HCT116 (cell line): Measurements from ENCODE around the gene COBLL1. TPM values are rescaled to one million over a fixed set of nuclear protein-coding genes. Genes with fewer than 3 reads are reported as not detected.

ENCODE experiments used
- ATAC-seq: fragments of 200-7000 bp; cut with Tn5 transposase; 2 replicates; pipeline ENCODE4 v1.9.1; 2020; ENCODE audit warnings: mild to moderate bottlenecking, moderate library complexity
- BruUV-seq: library from RNA; stranded (reverse); fragments of 400-500 nt; replicated peaks from 2 replicates; lab custom pipeline; 2021; lab: Mats Ljungman, UMichigan
- CTCF ChIA-PET: fragments of 300-600 bp; sonication (Branson Sonifier 250); formaldehyde crosslinking; loops from one replicate; lab custom pipeline; 2021; ENCODE audit warnings: antibody characterized with exemption; lab: Charles Lee
- POLR2A ChIA-PET: fragments of 300-600, 350-600 bp; sonication (Branson Sonifier 250); formaldehyde crosslinking; loops from one replicate; lab custom pipeline; 2021; ENCODE audit warnings: antibody characterized with exemption; lab: Charles Lee
- RAD21 ChIA-PET, 2 experiments: fragments of 300-600 bp; sonication (Branson Sonifier 250); formaldehyde crosslinking; loops; one replicate each; lab custom pipeline; 2023; ENCODE audit warnings: low total read pairs in 2 of 2; ENCODE audit not compliant: uncharacterized antibody in 2 of 2, unreplicated experiment in 2 of 2, low non-redundant PET in 1 of 2; lab: Charles Lee
- DNase-seq: peaks from one replicate; pipeline ENCODE4 v3.0.0-alpha.2; 2010; ENCODE audit warnings: low read depth, low spot score
- H2AFZ ChIP-seq: fragments of 200-600 bp; shearing (Covaris generic), sonication (generic); 2 replicates; pipeline ENCODE4 v1.6.1; 2017; ENCODE audit warnings: low read depth, mixed run types, mixed read lengths, antibody characterized with exemption, low read length; ENCODE audit not compliant: poor library complexity, severe bottlenecking
- H3K27ac ChIP-seq: 2 replicates; pipeline ENCODE4 v1.5.1; 2012; ENCODE audit warnings: low read depth, low read length
- H3K27me3 ChIP-seq: fragments of 200-600 bp; sonication (generic); 2 replicates; pipeline ENCODE4 v1.6.1; 2016; ENCODE audit warnings: mixed run types, low read length, mixed read lengths; ENCODE audit not compliant: insufficient read depth
- H3K36me3 ChIP-seq, 2 experiments: fragments of 200-500 bp in 1 of 2; fragments of 200-600 bp in 1 of 2; sonication (Bioruptor generic) in 1 of 2; sonication (generic) in 1 of 2; 2 replicates each; pipeline versions ENCODE4 v1.5.1 to v1.6.1; 2014 to 2016; ENCODE audit warnings: low read length in 2 of 2, inconsistent platforms in 1 of 2, mixed read lengths in 1 of 2, mixed run types in 1 of 2; ENCODE audit not compliant: insufficient read depth in 2 of 2, control insufficient read depth in 1 of 2
- H3K4me1 ChIP-seq, 2 experiments: fragments of 200-600 bp in 1 of 2; sonication (generic) in 1 of 2; 2 replicates each; pipeline versions ENCODE4 v1.5.1 to v1.6.1; 2012 to 2017; ENCODE audit warnings: low read length in 2 of 2, inconsistent platforms in 1 of 2, mild to moderate bottlenecking in 1 of 2, mixed read lengths in 1 of 2, mixed run types in 1 of 2, moderate library complexity in 1 of 2; ENCODE audit not compliant: insufficient read depth in 2 of 2, control insufficient read depth in 1 of 2
- H3K4me2 ChIP-seq: fragments of 200-600 bp; sonication (generic); 2 replicates; pipeline ENCODE4 v1.6.1; 2017; ENCODE audit warnings: mixed run types, low read length, mixed read lengths
- H3K4me3 ChIP-seq, 2 experiments: fragments of 200-600 bp in 1 of 2; sonication (generic) in 1 of 2; replicated peaks in 1 of 2; 2 replicates each; pipeline ENCODE4 v1.5.1; 2011 to 2016; ENCODE audit warnings: low read length in 2 of 2, control low read depth in 1 of 2, low read depth in 1 of 2, mild to moderate bottlenecking in 1 of 2, mixed read lengths in 1 of 2, mixed run types in 1 of 2
- H3K79me2 ChIP-seq: fragments of 200-600 bp; sonication (generic); 2 replicates; pipeline ENCODE4 v1.6.1; 2017; ENCODE audit warnings: mild to moderate bottlenecking, mixed run types, low read length, moderate library complexity, mixed read lengths; ENCODE audit not compliant: insufficient read depth
- H3K9ac ChIP-seq: fragments of 200-600 bp; sonication (generic); 2 replicates; pipeline ENCODE4 v1.6.1; 2016; ENCODE audit warnings: low read length, mixed read lengths
- H3K9me2 ChIP-seq: fragments of 200-600 bp; sonication (generic), shearing (Covaris generic); 2 replicates; pipeline ENCODE4 v1.6.1; 2017; ENCODE audit warnings: mixed run types, mild to moderate bottlenecking, moderate library complexity; ENCODE audit not compliant: insufficient read depth
- H3K9me3 ChIP-seq, 2 experiments: fragments of 200-500 bp in 1 of 2; fragments of 200-600 bp in 1 of 2; sonication (Bioruptor generic) in 1 of 2; sonication (generic) in 1 of 2; 2 replicates each; pipeline ENCODE4 v1.6.1; 2014 to 2017; ENCODE audit warnings: low read length in 2 of 2, mixed read lengths in 2 of 2, inconsistent platforms in 1 of 2, low read depth in 1 of 2, mild to moderate bottlenecking in 1 of 2, mixed run types in 1 of 2, moderate library complexity in 1 of 2; ENCODE audit not compliant: control insufficient read depth in 1 of 2, insufficient read depth in 1 of 2
- H4K20me1 ChIP-seq: fragments of 200-600 bp; sonication (generic), shearing (Covaris generic); 2 replicates; pipeline ENCODE4 v1.6.1; 2017; ENCODE audit warnings: mixed run types, mild to moderate bottlenecking, moderate library complexity; ENCODE audit not compliant: insufficient read depth
- CEBPB ChIP-seq: IDR thresholded peaks from 2 replicates; pipeline ENCODE4 v1.6.1; 2012; ENCODE audit warnings: low read depth
- CTCF ChIP-seq, 3 experiments: fragments of 200-600 bp in 1 of 3; sonication (generic) in 1 of 3; IDR thresholded peaks in 2 of 3; conservative IDR thresholded peaks in 1 of 3; 2 replicates each; pipeline ENCODE4 v1.5.1; 2012 to 2017; ENCODE audit warnings: low read depth in 2 of 3, low read length in 2 of 3, antibody characterized with exemption in 1 of 3, borderline replicate concordance in 1 of 3, control low read depth in 1 of 3, mild to moderate bottlenecking in 1 of 3, mixed read lengths in 1 of 3, mixed run types in 1 of 3, moderate library complexity in 1 of 3; ENCODE audit not compliant: insufficient read depth in 1 of 3
- EGR1 ChIP-seq: IDR thresholded peaks from 2 replicates; pipeline ENCODE4 v1.6.1; 2012; ENCODE audit warnings: low read depth
- ELF1 ChIP-seq: IDR thresholded peaks from 2 replicates; pipeline ENCODE4 v1.6.1; 2012; ENCODE audit warnings: low read depth, borderline replicate concordance
- JUND ChIP-seq: IDR thresholded peaks from 2 replicates; pipeline ENCODE4 v1.6.1; 2012
- RAD21 ChIP-seq: IDR thresholded peaks from 2 replicates; pipeline ENCODE4 v1.6.1; 2012; ENCODE audit warnings: low read depth, mild to moderate bottlenecking
- REST ChIP-seq: IDR thresholded peaks from 2 replicates; pipeline ENCODE4 v1.6.1; 2012; ENCODE audit warnings: low read depth
- ZNF274 ChIP-seq: fragments of 200-500 bp; sonication (Bioruptor generic); IDR thresholded peaks from 2 replicates; pipeline ENCODE4 v1.6.1; 2014; ENCODE audit warnings: mild to moderate bottlenecking, low read depth, low read length, inconsistent platforms
- intact Hi-C: fragments of 100-400 bp; cut with micrococcal nuclease; formaldehyde crosslinking; loops from 2 replicates; pipeline ENCODE4 v1.10.0; 2022
- total RNA-seq: library from RNA; stranded (reverse); gene quantifications from one replicate; pipeline ENCODE4 v1.2.1, GENCODE V29; 2021; ENCODE audit not compliant: unreplicated experiment
- TF ChIP-seq, protein P1 (sequence below): IDR thresholded peaks from 2 replicates; pipeline ENCODE4 v1.6.1; 2012

The COBLL1 gene
- total RNA-seq, 1 experiment from 2014 or later = 3.6 TPM

DNA sequence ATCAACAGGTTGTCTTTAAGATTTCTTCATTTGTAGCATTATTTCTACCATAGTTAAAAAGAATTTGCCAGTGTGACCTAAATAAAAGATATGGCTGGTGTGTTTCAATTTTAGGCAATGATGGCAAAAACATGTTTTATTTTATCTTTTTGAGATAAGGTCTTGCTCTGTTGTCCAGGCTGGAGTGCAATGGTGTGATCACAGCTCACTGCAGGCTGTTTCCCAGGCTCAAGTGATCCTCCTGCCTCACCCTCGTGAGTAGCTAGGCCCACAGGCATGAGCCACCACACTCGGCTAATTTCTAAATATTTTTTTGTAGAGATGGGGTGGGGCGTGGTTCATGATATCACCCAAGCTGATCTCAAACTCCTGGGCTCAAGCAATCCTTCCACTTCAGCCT is 47.0 kb upstream of the COBLL1 start (continued):
- no peak for TF ChIP-seq REST
- TF ChIP-seq CTCF (IDR thresholded peaks at IDR 0.05 in 2 of 3, conservative IDR thresholded peaks at IDR 0.05 in 1 of 3; ENCODE audit: borderline replicate concordance in 1 of 3, insufficient read depth in 1 of 3, low read depth in 2 of 3, low read length in 2 of 3) = no peak
- TF ChIP-seq JUND = no peak
- TF ChIP-seq ZNF274 = no peak
- no peak for TF ChIP-seq RAD21
- TF ChIP-seq, protein P1, sequence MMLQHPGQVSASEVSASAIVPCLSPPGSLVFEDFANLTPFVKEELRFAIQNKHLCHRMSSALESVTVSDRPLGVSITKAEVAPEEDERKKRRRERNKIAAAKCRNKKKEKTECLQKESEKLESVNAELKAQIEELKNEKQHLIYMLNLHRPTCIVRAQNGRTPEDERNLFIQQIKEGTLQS = no peak
- no peak for TF ChIP-seq ELF1

GRCh38 chr2:164887434-164888144 is 46.0 kb upstream of the COBLL1 start:
- CTCF ChIA-PET = interaction anchor here (0.9 to 1.0 kb wide), 2 partner anchors 26 to 46 kb away, joined by 3 read pairs; partner anchors contain the start of gene COBLL1
- RAD21 ChIA-PET = no interaction called here
- intact Hi-C loops = no loop called here
- TF ChIP-seq ZNF274 = no peak
- no peak for TF ChIP-seq ELF1
- TF ChIP-seq CEBPB = no peak
- TF ChIP-seq EGR1 = no peak
- DNase-seq (no peak), ATAC-seq (no peak)
- no TSS peak for BruUV-seq
- H3K27me3 ChIP-seq = no peaks in the 10 kb centered on the region
- H3K9ac ChIP-seq = no peak overlapping the region
- H3K36me3 ChIP-seq = no peaks in the 10 kb centered on the region
- H2AFZ ChIP-seq = peak overlapping the region; percentile 35
- POLR2A ChIA-PET = no interaction called here
- no peak overlapping the region for H3K4me2 ChIP-seq
- H3K27ac ChIP-seq = no peak overlapping the region
- no peaks in the 10 kb centered on the region for H3K9me2 ChIP-seq
- no peaks in the 10 kb centered on the region for H3K9me3 ChIP-seq
- H3K4me3 ChIP-seq = no peak overlapping the region
- no peaks in the 10 kb centered on the region for H4K20me1 ChIP-seq
- no peaks in the 10 kb centered on the region for H3K79me2 ChIP-seq
- H3K4me1 ChIP-seq = no peaks in the 10 kb centered on the region
